Pulmonary artery endothelial cell (primary cell): ENCODE results near the gene CEP112. TPM values are rescaled to one million over a fixed set of nuclear protein-coding genes. Genes with fewer than 3 reads are reported as not detected.
"Not testable (repeated sequence)": the region's sequence is repeated elsewhere in the genome, so short reads cannot be mapped to it uniquely, and the experiment has no call there.

Source experiments
- DNase-seq: peaks from one replicate; pipeline ENCODE4 v3.0.0-alpha.2; 2011; ENCODE audit warnings: low read depth, low spot score
- total RNA-seq: library from RNA; depleted of rRNA; stranded (reverse); fragments of >200 nt; gene quantifications from 2 replicates; pipeline ENCODE4 v1.2.3, GENCODE V29; 2014

CEP112 gene
- total RNA-seq, 1 donor from 2014 or later = 7.2 TPM

GRCh38 chr17:66085221-66085620 lies 106.7 kb downstream of the CEP112 start:
- DNase-seq = no peak

- not testable (repeated sequence) for DNase-seq
Measured at GRCh38 chr17:66080670-66081069, 111.3 kb downstream of the CEP112 start.

DNA sequence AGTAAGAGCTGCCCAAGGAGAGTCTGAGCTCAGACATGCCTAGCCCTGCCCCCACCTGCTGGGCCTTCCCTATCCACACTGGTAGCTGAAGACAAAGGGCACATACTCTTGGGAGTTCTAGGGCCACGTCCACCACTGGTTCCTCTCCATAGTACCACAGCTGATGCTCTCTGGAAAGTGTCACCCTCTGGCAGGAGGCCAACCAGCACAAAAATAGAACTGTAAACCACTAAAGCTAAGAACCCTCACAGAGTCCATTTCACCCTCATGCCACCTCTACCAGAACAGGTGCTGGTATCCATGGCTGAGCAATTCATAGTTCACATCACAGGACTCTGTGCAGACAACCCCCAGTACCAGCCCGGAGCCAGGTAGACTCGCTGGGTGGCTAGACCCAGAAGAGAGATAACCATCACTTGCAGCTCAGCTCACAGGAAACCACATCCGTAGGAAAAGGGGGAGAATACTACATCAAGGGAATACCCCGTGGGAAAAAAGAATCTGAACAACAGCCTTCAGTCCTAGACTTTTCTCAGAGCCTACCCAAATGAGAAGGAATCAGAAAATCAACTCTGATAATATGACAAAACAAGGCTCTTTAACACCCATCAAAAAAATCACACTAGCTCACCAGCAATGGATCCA lies 115.3 kb downstream of the CEP112 start:
- no peak for DNase-seq

GRCh38 chr17:66073384-66073783 lies 118.5 kb downstream of the CEP112 start:
- DNase-seq = no peak

DNA sequence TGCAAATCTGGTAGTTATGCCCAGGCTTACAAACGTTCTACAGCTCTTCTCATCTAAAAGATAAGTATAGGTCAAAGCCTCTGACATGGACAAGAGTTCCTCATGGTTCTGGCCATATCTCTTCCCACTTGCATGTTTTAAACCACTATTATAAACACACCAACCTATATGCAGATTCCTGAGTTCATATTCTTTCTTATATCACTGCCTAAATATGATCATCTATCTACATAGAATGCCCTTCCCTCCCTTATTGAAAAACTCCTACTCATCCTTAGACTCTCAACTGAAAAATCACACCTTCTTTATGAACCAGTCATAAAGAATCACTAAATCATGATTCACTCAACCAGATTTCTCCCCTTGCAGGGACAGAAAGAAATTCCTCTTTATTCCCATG lies 128.2 kb downstream of the CEP112 start:
- DNase-seq = no peak

DNA sequence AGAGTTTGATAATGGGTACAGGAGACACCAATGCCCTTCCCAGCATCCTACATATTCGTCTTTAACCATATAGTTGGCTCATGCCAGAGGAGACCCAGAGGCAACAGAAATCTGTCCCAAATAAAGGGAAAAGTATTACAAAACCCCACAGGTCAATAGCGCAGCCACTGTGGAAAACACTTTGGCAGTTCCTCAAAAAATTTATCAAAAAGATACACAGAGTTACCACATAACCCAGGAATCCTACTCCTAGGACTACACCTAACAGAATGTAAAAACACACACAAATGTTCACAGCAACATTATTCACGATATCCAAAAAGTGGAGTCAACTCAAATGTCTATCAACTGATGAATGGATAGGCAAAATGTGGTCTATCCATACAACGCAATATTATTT lies 135.8 kb downstream of the CEP112 start:
- DNase-seq = no peak

DNA sequence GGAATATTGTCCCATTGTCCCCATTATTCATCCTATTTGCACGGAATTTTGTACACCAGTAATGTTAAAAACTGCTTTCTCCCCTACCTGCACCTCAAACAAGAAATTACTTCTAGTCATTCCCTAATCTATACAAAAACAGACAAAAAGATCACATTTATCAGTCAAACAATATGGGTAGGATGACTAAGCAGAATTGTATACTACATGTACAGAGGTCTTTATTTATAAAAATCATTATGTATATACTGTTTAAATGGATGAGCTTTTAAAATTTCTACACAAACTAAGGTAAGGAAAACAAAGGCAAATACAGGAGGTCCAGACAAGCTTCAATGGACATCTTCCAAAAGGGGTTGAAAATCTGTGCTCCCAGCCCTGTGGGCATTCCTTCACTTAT lies 137.7 kb downstream of the CEP112 start:
- no peak for DNase-seq

GRCh38 chr17:66044083-66044482 lies 147.8 kb downstream of the CEP112 start:
- no peak for DNase-seq

DNA sequence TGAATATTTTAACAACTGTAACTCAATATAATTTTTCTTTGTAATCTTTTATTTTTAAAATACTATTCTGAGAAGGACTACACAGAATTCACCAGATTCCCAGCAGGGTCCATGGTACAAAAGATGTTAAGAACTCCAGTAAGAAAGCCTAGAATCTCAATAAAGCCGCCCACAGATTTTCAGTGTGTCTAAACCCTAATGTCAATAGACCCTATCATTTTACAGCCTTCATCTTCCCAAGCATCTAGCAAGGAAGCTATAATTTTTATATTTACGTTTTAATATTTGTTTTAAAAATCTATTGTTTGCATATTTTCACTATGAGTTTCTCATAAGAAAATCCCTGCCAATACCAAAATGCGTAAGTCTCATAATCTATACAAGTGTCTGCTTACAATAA lies 148.5 kb downstream of the CEP112 start:
- DNase-seq = no peak

DNA sequence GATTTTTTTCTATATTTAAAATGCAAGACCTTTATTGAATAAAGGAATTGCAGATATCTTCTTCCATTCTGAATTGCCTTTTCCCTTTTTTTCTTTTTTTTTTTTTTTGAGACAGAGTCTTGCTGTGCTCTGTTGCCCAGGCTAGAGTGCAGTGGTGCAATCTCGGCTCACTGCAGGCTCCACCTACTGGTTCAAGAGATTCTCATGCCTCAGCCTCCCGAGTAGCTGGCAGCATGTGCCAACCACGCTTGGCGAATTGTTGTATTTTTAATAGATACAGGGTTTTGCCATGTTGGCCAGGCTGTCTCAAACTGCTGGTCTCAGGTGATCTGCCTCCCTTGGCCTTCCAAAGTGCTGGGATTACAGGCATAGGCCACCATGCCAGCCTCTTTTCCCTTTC lies 151.5 kb downstream of the CEP112 start:
- no peak for DNase-seq

DNA sequence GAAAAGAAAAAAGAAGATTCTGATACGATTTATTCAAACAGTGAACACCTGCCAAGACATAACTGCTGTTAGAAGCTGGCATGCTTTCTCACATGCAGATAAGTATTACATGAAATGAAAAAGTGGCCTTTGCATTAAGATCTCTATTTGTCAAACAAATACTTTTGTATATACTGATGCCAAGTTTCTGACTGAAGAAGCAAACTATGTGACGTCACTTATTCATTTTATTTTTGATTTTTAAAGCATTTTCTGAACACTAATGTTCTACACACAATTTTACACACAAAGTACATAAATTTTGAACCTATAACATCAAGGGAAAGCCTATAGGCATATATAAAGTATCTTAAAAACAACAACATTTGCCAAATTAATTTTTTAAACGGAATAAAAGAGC lies 153.8 kb downstream of the CEP112 start:
- DNase-seq = no peak

- DNase-seq = no peak
Measured at GRCh38 chr17:66037221-66037620, 154.7 kb downstream of the CEP112 start.

DNA sequence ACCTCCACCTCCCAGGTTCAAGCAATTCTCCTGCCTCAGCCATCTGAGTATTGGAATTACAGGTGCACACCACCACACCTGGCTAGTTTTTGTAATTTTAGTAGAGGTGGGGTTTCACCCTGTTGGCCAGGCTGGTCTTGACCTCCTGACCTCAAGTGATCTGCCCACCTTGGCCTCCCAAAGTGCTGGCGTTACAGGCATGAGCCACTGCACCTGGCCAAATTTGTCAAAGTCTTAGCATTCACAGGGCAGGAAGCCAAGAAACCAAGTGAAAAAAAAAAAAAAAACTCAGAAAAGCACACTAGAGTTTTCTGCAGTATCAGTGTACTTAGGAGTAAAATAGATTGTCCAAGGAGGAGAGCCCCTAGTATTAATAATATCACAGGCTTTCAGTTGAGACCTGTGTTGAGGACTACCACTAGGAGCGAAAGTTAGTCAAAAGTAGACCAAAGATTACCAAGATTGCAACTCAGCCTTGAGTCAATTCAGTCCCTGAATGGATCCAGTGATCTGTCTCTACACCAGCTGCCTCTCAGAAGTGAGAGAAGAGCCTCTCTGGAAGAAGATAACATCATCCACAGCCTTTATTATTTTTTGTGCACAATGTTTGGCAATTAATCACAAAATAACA lies 159.7 kb downstream of the CEP112 start:
- no peak for DNase-seq

DNA sequence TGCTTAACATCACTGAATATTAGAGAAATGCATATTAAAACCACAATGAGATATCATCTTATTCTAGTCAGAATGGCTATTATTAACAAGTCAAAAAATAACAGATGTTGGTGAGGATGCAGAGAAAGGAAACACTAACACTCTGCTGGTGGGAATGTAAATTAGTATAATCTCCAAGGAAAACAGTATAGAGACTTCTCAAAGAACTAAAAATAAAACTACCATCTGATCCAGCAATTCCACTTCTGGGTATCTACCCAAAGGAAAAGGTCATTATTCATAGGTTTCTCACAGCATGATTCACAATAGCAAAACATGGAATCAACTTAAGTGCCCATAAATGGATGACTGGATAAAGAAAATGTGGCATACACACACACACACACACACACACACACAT lies 166.4 kb downstream of the CEP112 start:
- DNase-seq = no peak

DNA sequence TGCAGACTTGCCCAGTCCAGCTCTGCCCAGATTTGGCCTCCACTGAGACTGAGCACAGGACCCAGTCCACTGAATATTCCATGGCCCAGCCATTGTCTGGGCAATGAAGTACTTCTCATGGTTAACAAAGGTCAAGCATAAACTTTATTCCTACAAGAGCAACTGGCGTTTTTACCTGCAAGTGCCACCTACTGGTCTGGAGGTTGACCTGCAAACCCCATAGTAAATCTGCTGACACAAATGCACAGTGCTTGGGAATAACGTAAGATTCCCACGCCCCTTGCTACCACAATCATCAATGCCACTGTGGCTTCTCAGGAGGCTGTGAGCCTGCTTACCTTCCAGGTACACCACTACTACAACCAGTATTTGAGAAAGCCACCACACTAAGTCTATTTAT lies 170.2 kb downstream of the CEP112 start:
- DNase-seq = no peak

DNA sequence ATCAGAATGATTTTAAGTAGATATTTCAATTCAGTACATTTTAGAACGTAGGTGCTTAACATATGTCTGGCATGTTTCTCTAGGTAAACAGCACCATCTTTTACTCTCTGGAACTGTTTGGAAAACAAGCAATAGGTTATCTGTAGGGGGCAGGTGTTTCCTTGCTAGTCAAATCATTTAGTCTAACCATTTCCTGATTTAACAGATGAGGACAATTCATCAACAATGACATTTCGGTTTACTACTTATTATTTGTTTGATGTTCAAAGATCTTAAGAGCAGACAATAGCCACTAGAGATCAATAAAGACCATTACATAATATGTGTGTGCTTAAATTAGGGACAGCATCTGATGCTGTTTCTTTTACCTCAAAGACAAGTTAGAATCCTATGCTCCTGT lies 173.1 kb downstream of the CEP112 start:
- no peak for DNase-seq

DNA sequence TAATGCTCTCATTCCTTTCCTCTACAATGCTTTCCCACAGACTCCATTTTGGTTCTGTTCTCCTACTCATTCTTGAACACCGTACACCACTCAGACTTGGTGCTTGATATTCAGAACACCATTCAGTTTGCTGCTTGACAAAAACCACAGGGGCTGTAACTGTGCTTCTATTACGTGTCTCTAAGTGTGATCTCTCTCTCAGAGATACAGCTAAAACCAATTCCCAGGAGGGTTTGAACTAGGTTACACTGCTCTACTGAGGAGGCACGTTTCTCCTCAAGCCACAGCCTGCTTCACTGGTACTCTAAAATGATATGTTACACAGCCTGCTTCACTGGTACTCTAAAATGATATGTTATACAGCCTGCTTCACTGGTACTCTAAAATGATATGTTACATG lies 175.7 kb downstream of the CEP112 start:
- DNase-seq = no peak

GRCh38 chr17:66008680-66009079 lies 183.3 kb downstream of the CEP112 start:
- DNase-seq = no peak

- DNase-seq = no peak
Measured at GRCh38 chr17:66006654-66007053, 185.3 kb downstream of the CEP112 start.

DNA sequence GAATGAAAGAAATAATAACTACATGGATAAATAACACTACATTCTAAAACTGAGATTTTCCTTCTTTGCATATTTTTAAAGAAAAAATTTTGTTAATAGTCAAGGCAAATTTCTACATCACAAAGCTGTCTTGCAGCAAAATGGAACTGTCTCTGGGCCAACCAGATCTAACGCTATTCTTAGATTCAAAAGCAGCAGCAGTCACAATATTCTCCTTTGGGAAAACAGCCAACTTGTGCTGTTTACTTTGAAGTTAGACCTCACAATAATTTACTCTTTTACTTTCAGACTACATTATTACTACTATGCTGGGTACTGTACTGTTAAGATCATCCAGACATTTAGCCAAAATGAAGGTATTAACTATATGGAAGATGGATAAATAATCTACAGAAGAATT lies 189.1 kb downstream of the CEP112 start:
- no peak for DNase-seq

DNA sequence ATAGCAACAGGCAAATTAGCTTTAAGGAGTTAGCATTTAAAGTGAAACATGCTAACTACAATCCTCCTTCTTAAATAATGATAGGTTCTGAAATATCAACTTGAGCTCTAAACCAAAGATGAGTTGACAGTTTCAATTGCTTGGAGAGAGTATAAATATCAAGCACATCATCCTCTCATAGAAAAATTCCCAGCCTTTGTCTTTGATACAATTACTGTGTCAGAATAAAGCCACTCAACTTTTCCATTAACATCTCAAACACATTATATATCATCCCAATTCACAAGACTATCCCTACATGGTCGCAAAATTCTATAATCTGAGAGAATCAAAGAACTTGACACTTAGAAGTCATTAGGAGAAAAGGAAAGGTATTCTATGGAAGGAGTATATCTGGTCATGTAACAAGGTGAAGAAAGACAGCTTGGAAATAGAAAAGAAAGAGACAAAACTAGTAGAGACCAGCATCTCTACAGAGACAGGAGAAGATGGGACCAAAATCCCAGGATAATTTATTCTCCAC lies 189.8 kb downstream of the CEP112 start:
- no peak for DNase-seq

GRCh38 chr17:66000216-66000615 lies 191.7 kb downstream of the CEP112 start:
- DNase-seq = no peak

DNA sequence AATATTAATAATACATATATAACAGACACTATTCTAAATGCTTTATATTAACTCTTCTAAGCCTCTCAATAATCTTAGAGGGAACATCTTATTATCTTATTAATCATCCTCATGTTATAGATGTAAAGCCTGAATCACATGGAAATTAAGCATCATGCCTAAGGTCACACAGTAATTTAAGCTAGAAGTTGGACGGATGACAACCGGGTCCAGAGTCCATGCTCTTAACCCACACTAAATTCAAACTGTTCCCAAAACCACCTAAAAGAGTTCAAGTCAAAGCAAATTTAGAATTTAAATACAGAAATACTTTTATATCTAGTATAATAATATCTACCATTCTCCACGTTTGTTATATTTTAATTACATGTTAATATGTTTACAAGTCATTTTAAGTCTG lies 193.3 kb downstream of the CEP112 start:
- no peak for DNase-seq
